Nephron progenitor cell (in vitro differentiated cells): Measurements from ENCODE around the gene KIF18B.

Source experiments
- DNase-seq: peaks from one replicate; pipeline ENCODE4 v3.0.0; 2021
- H3K27ac Mint-ChIP-seq: 2 replicates; pipeline ENCODE4 v1.8.0; 2021; ENCODE audit warnings: mild to moderate bottlenecking, moderate library complexity, mixed read lengths
- H3K27me3 Mint-ChIP-seq: 2 replicates; pipeline ENCODE4 v1.8.0; 2021; ENCODE audit warnings: mild to moderate bottlenecking, low read depth, mixed read lengths; ENCODE audit not compliant: poor library complexity
- H3K36me3 Mint-ChIP-seq: 2 replicates; pipeline ENCODE4 v1.8.0; 2021; ENCODE audit warnings: low read depth, mixed read lengths
- H3K4me1 Mint-ChIP-seq: 2 replicates; pipeline ENCODE4 v1.8.0; 2021; ENCODE audit warnings: mixed read lengths
- H3K4me3 Mint-ChIP-seq: 2 replicates; pipeline ENCODE4 v1.8.0; 2021; ENCODE audit warnings: mild to moderate bottlenecking, moderate library complexity, mixed read lengths
- H3K9me3 Mint-ChIP-seq: 2 replicates; pipeline ENCODE4 v1.8.0; 2021; ENCODE audit warnings: mild to moderate bottlenecking, moderate library complexity, mixed read lengths
- TF ChIP-seq, protein P1 (sequence below): fragments of 200-600 bp; sonication (generic); IDR thresholded peaks from 2 replicates; pipeline ENCODE4 v1.5.0; 2021; ENCODE audit warnings: antibody characterized with exemption

Gene KIF18B

GRCh38 chr17:44879376-44879775 lies 68.2 kb downstream of the KIF18B start:
- H3K4me3 Mint-ChIP-seq: no peak overlapping the region
- no peak overlapping the region for H3K27ac Mint-ChIP-seq
- no peak for DNase-seq
- H3K9me3 Mint-ChIP-seq: no peaks in the 10 kb centered on the region
- H3K4me1 Mint-ChIP-seq: no peaks in the 10 kb centered on the region
- TF ChIP-seq, protein P1, sequence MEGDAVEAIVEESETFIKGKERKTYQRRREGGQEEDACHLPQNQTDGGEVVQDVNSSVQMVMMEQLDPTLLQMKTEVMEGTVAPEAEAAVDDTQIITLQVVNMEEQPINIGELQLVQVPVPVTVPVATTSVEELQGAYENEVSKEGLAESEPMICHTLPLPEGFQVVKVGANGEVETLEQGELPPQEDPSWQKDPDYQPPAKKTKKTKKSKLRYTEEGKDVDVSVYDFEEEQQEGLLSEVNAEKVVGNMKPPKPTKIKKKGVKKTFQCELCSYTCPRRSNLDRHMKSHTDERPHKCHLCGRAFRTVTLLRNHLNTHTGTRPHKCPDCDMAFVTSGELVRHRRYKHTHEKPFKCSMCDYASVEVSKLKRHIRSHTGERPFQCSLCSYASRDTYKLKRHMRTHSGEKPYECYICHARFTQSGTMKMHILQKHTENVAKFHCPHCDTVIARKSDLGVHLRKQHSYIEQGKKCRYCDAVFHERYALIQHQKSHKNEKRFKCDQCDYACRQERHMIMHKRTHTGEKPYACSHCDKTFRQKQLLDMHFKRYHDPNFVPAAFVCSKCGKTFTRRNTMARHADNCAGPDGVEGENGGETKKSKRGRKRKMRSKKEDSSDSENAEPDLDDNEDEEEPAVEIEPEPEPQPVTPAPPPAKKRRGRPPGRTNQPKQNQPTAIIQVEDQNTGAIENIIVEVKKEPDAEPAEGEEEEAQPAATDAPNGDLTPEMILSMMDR: no peak
- H3K36me3 Mint-ChIP-seq: peaks cover 62% of the 10 kb centered on the region
- H3K27me3 Mint-ChIP-seq: no peaks in the 10 kb centered on the region

DNA sequence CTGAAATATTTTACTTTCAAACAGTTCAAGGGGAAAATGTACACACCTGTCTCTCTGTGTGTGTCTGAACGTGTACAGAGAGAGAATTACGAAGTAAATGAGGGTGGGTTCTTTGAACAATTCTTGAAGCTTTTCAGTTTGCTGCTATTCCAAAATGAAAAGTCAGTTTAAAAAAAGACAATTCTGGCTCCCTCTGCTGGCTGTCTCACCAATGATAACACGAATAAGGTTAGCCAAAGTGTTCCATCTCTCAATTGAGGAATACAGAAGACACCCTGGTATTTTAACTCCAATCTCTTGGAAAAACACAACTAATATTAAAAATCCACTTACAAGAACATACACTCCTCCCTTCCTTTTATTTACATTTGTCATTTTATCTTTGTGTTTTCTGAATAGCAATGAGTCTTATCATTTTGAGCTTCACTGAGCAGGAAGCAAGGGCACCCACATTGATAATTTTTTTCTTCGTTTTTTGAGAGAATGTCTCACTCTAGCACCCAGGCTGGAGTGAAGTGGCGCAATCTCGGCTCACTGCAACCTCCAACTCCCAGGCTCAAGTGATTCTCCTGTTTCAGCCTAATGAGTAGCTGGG lies 68.8 kb downstream of the KIF18B start:
- TF ChIP-seq, protein P1: peak; percentile 48
- no peak overlapping the region for H3K4me3 Mint-ChIP-seq
- peak; percentile 23 for DNase-seq
- H3K9me3 Mint-ChIP-seq: no peaks in the 10 kb centered on the region
- H3K27ac Mint-ChIP-seq: no peak overlapping the region
- no peaks in the 10 kb centered on the region for H3K27me3 Mint-ChIP-seq
- peaks cover 61% of the 10 kb centered on the region for H3K36me3 Mint-ChIP-seq
- H3K4me1 Mint-ChIP-seq: no peaks in the 10 kb centered on the region

DNA sequence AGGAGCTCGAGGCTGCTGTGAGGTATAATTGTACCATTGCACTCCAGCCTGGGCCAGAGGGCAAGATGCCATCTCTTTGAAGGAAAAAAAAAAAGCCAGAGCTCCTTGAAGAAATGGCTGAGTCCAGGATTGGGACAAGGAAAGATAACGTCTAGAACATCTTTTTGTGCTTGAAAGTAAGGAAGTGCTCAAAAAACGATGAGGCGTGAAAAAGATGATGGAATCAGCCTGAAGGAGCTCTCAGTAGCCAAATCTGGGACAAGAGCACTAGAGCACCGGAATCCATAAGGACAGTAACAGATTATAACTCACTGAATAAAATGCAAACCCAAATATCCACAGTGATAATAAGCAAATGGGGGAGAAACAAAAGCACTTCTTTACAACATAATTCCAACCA lies 70.5 kb downstream of the KIF18B start:
- DNase-seq: no peak
- Mint-ChIP-seq H3K4me3 (no peak overlapping the region), H3K36me3 (peaks cover 54% of the 10 kb centered on the region), H3K9me3 (no peaks in the 10 kb centered on the region), H3K27me3 (no peaks in the 10 kb centered on the region), H3K27ac (no peak overlapping the region), H3K4me1 (no peaks in the 10 kb centered on the region)
- TF ChIP-seq, protein P1: no peak

DNA sequence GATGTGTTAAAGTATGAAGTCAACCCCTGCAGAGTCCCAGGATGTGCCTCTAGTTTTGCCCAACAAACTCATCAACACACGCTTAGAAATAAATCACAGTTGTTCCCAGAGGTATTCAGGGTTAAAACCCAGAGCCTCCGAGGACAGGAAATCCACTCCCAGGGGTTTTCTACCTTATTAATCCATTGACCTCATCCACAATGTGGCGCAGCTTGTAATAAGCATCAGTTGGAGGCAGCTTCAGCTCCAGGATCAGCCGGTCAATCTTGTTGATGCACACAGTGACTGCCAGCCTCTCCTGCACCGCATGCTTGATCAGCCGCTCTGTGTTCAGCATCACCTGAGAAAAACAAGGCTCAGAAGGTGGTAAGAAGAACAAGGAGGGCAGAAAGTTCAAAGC lies 71.8 kb downstream of the KIF18B start:
- Mint-ChIP-seq H3K27ac (peak overlapping the region; percentile 52), H3K36me3 (peaks cover 52% of the 10 kb centered on the region), H3K27me3 (no peaks in the 10 kb centered on the region), H3K4me1 (no peaks in the 10 kb centered on the region), H3K9me3 (no peaks in the 10 kb centered on the region), H3K4me3 (no peak overlapping the region)
- DNase-seq: no peak
- TF ChIP-seq, protein P1: no peak
